ENCODE measurements around the gene LURAP1L.

Gene LURAP1L

DNA sequence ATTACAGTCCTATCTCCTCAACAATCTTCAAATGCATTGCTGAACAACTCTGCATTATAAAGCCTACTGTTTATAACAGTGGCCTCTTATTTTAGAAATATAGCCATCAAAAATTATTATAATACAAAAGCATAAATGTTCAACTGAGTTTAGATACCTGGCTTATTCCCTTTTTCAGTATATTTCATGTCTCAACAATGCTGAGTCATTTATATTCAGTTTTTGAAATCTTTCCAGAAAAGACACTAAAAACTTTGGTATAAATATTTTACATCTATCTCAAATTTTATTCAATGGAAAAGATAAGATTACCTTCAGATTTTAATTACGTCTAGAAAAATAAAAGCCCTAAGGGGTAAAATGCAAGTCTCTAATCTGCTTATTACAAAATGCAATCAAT lies 37.9 kb downstream of the LURAP1L start:
- no peak for DNase-seq (ENCODE audit: extremely low read depth in 1 of 2, low read depth in 1 of 2)

- no peak for DNase-seq (ENCODE audit: extremely low read depth in 1 of 2, low read depth in 1 of 2)
Measured at GRCh38 chr9:12813533-12813932, 38.7 kb downstream of the LURAP1L start.

- DNase-seq (ENCODE audit: extremely low read depth in 1 of 2, low read depth in 1 of 2): no peak
Measured at GRCh38 chr9:12813960-12814876, 39.4 kb downstream of the LURAP1L start.

DNA sequence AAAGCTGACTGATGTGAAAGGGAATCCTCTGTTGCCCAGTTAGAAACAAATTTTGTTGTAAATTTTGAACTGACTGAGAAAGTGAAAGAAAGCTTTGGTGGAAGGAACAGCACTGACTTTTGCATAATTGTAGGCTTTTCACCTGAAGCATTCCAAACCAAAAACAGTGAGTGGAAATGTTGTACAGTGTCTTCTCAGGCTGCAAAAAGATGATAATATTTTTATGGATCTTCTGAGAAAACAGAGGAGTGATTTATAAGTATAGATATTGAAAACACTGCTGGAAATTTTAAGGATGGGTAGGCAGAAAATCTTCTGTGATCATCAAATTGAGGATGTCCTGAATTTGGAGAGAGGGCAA lies 40.0 kb downstream of the LURAP1L start:
- DNase-seq (ENCODE audit: extremely low read depth in 1 of 2, low read depth in 1 of 2): no peak

GRCh38 chr9:12815888-12816287 lies 41.1 kb downstream of the LURAP1L start:
- no peak for DNase-seq (ENCODE audit: extremely low read depth in 1 of 2, low read depth in 1 of 2)

DNA sequence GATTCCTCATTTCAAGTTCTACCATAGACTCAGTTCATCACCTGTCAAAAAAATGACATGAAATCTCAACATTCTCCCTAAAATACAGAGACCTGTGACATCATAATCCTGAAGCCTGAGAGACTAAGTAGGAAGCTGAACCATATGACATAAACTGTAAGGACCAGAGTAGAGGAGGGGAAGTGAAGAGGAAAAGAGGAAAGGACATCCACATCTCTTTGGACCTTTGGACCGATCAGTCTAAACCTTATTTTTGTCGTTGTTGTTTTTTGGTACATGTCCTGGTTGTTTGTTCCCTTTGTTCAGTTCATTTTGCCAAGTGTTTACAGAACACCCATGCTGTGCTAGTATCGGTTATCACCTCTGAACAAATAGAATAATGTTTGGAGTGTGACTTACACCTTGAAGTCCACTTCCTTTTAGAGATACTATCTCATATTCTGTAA lies 41.9 kb downstream of the LURAP1L start:
- DNase-seq (ENCODE audit: extremely low read depth in 1 of 2, low read depth in 1 of 2): no peak

DNA sequence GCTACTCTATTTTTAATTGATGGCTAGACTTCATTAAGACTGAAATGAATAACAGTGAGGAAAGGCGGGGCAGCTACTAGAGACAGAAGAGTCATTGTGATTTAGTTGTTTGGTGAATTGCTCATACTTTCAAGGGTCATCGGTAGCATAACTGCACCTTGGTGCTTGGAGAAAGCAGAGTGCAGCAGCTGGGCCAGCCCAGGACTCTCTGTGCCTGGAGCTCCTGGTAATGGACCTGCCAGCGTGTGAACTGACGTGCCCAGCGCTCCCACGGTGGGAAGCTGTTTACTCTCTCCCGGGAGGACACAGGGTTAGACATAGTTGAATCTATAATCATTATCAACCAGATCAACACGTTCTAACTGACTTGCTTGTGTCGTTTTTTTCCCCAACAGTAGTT lies 42.9 kb downstream of the LURAP1L start:
- no peak for DNase-seq (ENCODE audit: extremely low read depth in 1 of 2, low read depth in 1 of 2)

DNA sequence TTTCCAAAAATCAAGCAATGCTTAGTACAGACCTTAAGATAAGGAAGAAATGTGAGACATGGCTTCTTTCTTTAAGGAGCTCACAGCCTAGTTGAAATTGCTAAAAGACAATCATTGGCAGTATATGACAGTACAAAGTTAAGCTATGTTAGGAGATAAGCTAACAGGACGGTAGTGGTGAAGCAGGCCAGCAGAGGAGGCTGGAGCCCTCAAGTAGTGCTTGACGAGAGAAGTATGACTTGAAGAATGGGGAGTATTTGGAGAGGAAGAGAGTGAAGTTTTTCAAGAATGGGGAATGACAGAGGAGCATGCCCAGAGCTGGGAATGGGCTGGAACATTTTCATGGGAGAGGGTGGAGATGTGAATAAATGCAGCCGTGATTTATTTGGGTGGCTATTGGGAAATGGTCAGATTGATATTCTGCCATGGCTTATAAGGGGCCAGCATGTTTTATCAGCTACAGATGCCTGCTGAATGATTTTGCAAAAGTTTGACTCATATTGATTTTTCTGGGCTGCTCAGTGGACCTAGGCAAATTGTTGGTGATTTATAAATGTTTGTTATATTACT lies 43.7 kb downstream of the LURAP1L start:
- no peak for DNase-seq (ENCODE audit: extremely low read depth in 1 of 2, low read depth in 1 of 2)

DNA sequence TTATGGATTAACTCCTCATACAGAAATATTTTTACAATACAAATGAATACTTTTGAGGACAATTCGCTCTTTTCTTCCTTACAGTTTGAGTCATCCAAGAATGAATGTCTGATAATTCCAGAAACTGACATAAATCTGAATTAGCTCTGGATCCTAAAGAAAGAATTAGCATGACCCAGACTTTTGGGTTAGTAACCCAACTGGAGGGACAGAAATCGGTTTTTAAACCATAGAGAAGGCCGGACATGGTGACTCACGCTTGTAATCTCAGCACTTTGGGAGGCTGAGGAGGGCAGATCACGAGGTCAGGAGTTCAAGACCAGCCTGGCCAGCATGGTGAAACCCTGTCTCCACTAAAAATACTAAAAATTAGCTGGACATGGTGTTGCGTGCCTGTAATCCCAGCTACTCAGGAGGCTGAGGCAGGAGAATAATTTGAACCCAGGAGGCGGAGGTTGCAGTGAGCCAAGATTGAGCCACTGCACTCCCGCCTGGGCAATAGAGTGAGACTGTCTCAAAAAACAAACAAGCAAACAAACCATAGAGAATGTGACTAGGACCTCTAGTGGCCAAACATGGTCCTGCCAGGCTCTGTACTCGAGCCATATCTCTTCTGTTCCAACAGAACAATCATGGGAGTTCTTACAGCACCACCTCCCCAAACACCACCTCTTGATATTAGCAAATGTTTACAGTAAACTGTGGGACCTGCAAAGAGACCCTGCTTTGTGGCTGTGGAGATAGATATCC lies 44.8 kb downstream of the LURAP1L start:
- no peak for DNase-seq (ENCODE audit: extremely low read depth in 1 of 2, low read depth in 1 of 2)

DNA sequence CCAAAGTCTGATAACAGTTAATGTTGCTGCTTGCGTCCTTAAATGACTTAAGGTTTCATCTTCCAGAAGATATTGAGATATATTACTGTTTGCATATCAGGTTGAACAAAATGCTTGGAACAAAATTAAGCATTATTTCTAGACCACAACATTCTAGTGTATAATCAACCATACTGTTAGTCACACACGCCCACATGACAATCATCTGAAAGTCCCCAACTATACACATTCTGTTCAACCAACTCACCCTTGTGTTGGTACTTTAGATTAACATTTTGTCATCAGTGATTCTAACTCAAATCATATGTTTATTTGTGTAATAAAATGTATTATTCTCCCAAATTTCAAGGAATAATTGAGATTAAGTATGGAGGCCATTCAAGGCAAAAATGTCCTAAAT lies 47.3 kb downstream of the LURAP1L start:
- no peak for DNase-seq (ENCODE audit: extremely low read depth in 1 of 2, low read depth in 1 of 2)

DNA sequence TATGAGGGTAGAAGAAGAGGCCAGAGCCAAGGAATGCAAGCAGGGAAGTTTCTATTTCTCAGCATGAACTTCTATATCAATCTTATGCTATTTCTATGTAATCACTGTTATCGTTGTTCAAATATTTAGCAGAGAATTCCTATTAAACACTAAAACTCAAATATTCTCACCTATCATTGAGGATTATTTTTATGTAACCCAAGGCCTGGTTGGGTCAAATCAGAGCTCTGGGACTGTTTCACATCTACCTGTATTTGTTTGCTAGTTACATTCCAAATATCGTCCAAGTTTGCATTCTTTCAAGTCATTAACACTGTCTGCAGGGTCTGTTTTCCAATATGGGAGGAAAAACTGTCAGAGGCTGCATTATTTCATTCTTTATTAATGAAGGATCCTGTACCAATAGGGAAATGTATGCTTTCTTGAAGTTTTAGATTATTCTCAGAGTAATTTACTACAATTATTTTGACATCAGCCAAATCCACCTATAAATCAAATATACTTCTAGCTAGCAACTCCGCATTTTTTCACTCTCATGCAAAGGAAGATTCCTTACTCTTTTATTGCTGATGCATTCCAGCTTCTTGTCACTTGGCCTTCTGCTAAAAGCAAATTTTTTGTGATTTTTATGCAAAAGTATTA lies 52.2 kb downstream of the LURAP1L start:
- DNase-seq (ENCODE audit: extremely low read depth in 1 of 2, low read depth in 1 of 2): no peak

GRCh38 chr9:12833701-12834100 lies 58.9 kb downstream of the LURAP1L start:
- no peak for DNase-seq (ENCODE audit: extremely low read depth in 1 of 2, low read depth in 1 of 2)

- no peak for DNase-seq (ENCODE audit: extremely low read depth in 1 of 2, low read depth in 1 of 2)
Measured at GRCh38 chr9:12838546-12838945, 63.7 kb downstream of the LURAP1L start.

DNA sequence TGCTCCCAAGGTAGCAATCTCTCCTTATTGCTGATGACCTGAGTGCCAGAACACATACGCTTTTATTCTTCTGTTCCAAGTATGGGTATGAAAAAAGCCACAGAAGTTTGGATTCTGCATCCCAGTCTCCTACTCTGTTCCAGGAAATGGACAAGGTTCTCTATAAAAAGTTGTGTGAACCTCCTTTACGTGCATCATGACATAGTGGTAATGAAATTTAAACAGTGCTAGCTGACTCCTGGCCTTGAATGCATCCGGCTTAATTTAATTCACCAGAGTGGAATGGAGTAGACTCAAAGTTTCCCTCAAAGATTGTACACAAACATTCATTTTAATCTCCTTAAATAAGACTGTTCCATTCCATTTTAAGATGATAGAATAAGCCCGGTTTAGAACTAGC lies 68.9 kb downstream of the LURAP1L start:
- no peak for DNase-seq (ENCODE audit: extremely low read depth in 1 of 2, low read depth in 1 of 2)

DNA sequence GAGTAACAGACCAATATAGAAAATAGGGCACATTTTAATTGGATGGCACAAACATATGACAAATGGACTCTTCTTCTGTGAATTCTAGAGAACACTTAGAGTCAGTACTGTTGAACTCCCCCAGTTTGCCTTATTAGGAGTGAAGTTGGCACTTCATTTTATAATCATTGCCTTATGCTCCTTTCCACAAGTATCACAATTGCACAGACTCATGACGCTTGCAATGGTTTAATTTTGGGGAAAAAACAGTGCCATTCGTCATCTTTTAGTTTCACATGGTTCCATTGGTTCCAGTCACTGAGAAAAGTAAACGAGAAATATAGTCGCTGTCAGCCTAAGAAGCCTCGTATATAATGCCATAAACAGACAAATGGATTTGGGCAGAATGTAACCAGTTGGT lies 71.2 kb downstream of the LURAP1L start:
- no peak for DNase-seq (ENCODE audit: extremely low read depth in 1 of 2, low read depth in 1 of 2)

DNA sequence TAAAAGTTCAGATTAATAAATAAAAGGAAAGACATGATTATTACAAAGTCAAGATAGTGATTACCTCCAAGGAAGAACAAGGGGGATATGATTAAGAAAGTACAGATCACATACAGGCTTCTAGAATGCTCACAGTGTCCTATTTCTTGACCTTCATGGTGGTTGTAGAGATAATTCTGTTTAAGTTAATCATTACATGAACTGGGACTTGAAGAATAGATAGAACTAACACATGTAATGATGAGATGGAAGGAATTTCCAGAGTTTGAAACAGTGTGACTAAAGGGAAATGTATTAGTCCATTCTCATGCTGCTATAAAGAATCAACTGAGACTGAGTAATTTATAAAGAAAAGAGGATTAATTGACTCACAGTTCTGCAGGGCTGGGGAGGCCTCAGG lies 72.7 kb downstream of the LURAP1L start:
- no peak for DNase-seq (ENCODE audit: extremely low read depth in 1 of 2, low read depth in 1 of 2)

DNA sequence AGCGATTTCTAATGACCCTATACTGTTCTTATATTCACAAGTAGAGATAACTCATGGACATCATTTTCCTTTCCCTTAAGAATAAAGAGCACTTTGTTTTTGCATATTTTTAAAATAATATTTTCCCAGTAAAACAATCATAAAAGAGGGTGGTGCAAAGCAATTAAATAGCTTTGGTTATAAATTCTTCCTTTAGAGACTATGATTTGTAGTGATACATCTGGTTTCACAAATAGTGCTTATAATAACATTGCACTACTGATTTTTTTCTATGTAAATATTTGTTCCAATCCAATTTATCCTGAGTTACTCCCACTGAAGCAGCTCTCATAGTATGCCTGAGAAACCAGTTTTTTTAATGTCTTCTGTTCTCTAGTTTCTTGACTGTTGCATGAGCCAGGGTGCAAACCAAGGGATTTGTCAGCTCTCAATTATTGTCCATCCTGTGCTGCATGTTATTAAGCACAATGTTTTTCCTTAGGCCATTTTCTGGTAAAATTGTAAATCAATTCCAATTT lies 74.7 kb downstream of the LURAP1L start:
- DNase-seq (ENCODE audit: extremely low read depth in 1 of 2, low read depth in 1 of 2): no peak

- DNase-seq (ENCODE audit: extremely low read depth in 1 of 2, low read depth in 1 of 2): no peak
Measured at GRCh38 chr9:12851341-12852090, 76.7 kb downstream of the LURAP1L start.

GRCh38 chr9:12853051-12853450 lies 78.2 kb downstream of the LURAP1L start:
- no peak for DNase-seq (ENCODE audit: extremely low read depth in 1 of 2, low read depth in 1 of 2)

- no peak for DNase-seq (ENCODE audit: extremely low read depth in 1 of 2, low read depth in 1 of 2)
Measured at GRCh38 chr9:12854221-12854620, 79.4 kb downstream of the LURAP1L start.
